Measurements from ENCODE around the gene PHACTR1. TPM values are rescaled to one million over a fixed set of nuclear protein-coding genes. Genes with fewer than 3 reads are reported as not detected.

The PHACTR1 gene
- total RNA-seq, 1 experiment from 2014 or later, result 0.05 TPM

- H3K4me1 ChIP-seq (ENCODE audit: control insufficient read depth, insufficient read depth, low read length), result no peaks in the 10 kb centered on the region
- no peaks in the 10 kb centered on the region for H3K9me3 ChIP-seq (ENCODE audit: control insufficient read depth, insufficient read depth, low read depth, low read length)
- in situ Hi-C loops (cut with HindIII; ENCODE audit: low pct_unique_long_range_greater_than_20kb, low sequenced_read_pairs), result no loop called here
- DNase-seq (ENCODE audit: low read depth, low spot score) (no peak), ATAC-seq (no peak)
- no peak overlapping the region for H3K27ac ChIP-seq (ENCODE audit: low read length)
- no peaks in the 10 kb centered on the region for H3K36me3 ChIP-seq (ENCODE audit: control insufficient read depth, insufficient read depth, low read length)
- intact Hi-C loops (cut with micrococcal nuclease; ENCODE audit: unreplicated experiment), result no loop called here
- BruUV-seq (replicated peaks), result no TSS peak
- ChIA-PET CTCF (no interaction called here), POLR2A (no interaction called here)
- H3K27me3 ChIP-seq (ENCODE audit: control insufficient read depth, insufficient read depth, low read length), result no peaks in the 10 kb centered on the region; the same call in 1 of the 2 replicates
- H3K4me3 ChIP-seq (ENCODE audit: low read depth in 2 of 2, low read length in 2 of 2), result no peak overlapping the region
- no peak for TF ChIP-seq POLR2AphosphoS5 (IDR thresholded peaks at IDR 0.05; ENCODE audit: low read depth, low read length)
- TF ChIP-seq, protein P1, sequence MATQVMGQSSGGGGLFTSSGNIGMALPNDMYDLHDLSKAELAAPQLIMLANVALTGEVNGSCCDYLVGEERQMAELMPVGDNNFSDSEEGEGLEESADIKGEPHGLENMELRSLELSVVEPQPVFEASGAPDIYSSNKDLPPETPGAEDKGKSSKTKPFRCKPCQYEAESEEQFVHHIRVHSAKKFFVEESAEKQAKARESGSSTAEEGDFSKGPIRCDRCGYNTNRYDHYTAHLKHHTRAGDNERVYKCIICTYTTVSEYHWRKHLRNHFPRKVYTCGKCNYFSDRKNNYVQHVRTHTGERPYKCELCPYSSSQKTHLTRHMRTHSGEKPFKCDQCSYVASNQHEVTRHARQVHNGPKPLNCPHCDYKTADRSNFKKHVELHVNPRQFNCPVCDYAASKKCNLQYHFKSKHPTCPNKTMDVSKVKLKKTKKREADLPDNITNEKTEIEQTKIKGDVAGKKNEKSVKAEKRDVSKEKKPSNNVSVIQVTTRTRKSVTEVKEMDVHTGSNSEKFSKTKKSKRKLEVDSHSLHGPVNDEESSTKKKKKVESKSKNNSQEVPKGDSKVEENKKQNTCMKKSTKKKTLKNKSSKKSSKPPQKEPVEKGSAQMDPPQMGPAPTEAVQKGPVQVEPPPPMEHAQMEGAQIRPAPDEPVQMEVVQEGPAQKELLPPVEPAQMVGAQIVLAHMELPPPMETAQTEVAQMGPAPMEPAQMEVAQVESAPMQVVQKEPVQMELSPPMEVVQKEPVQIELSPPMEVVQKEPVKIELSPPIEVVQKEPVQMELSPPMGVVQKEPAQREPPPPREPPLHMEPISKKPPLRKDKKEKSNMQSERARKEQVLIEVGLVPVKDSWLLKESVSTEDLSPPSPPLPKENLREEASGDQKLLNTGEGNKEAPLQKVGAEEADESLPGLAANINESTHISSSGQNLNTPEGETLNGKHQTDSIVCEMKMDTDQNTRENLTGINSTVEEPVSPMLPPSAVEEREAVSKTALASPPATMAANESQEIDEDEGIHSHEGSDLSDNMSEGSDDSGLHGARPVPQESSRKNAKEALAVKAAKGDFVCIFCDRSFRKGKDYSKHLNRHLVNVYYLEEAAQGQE (IDR thresholded peaks at IDR 0.05; ENCODE audit: insufficient read depth in 1 of 2, low read depth in 2 of 2, low read length in 1 of 2), result no peak
- no peak for TF ChIP-seq TCF7L2 (IDR thresholded peaks at IDR 0.05; ENCODE audit: low read depth, low read length)
- TF ChIP-seq SIN3A (IDR thresholded peaks at IDR 0.05; ENCODE audit: borderline replicate concordance, insufficient read depth, low read depth, low read length), result no peak
- TF ChIP-seq, protein P2, sequence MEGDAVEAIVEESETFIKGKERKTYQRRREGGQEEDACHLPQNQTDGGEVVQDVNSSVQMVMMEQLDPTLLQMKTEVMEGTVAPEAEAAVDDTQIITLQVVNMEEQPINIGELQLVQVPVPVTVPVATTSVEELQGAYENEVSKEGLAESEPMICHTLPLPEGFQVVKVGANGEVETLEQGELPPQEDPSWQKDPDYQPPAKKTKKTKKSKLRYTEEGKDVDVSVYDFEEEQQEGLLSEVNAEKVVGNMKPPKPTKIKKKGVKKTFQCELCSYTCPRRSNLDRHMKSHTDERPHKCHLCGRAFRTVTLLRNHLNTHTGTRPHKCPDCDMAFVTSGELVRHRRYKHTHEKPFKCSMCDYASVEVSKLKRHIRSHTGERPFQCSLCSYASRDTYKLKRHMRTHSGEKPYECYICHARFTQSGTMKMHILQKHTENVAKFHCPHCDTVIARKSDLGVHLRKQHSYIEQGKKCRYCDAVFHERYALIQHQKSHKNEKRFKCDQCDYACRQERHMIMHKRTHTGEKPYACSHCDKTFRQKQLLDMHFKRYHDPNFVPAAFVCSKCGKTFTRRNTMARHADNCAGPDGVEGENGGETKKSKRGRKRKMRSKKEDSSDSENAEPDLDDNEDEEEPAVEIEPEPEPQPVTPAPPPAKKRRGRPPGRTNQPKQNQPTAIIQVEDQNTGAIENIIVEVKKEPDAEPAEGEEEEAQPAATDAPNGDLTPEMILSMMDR (IDR thresholded peaks at IDR 0.05), result no peak
These were observed 234.4 kb downstream of the PHACTR1 start for GRCh38 chr6:12950976-12951375.

- no TSS peak for BruUV-seq (replicated peaks)
- Histone ChIP-seq H3K4me3 (ENCODE audit: low read depth in 2 of 2, low read length in 2 of 2) (no peak overlapping the region), H3K27ac (ENCODE audit: low read length) (no peak overlapping the region), H3K36me3 (ENCODE audit: control insufficient read depth, insufficient read depth, low read length) (no peaks in the 10 kb centered on the region), H3K27me3 (ENCODE audit: control insufficient read depth, insufficient read depth, low read length) (peaks cover 3% of the 10 kb centered on the region; the same call in 1 of the 2 replicates), H3K9me3 (ENCODE audit: control insufficient read depth, insufficient read depth, low read depth, low read length) (no peaks in the 10 kb centered on the region), H3K4me1 (ENCODE audit: control insufficient read depth, insufficient read depth, low read length) (no peaks in the 10 kb centered on the region)
- DNase-seq (ENCODE audit: low read depth, low spot score), result no peak
- intact Hi-C loops (cut with micrococcal nuclease; ENCODE audit: unreplicated experiment) (no loop called here), in situ Hi-C loops (cut with HindIII; ENCODE audit: low pct_unique_long_range_greater_than_20kb, low sequenced_read_pairs) (no loop called here)
- TF ChIP-seq, protein P2 (IDR thresholded peaks at IDR 0.05), result no peak
- no peak for TF ChIP-seq SIN3A (IDR thresholded peaks at IDR 0.05; ENCODE audit: borderline replicate concordance, insufficient read depth, low read depth, low read length)
- TF ChIP-seq TCF7L2 (IDR thresholded peaks at IDR 0.05; ENCODE audit: low read depth, low read length), result no peak
- TF ChIP-seq, protein P1 (IDR thresholded peaks at IDR 0.05; ENCODE audit: insufficient read depth in 1 of 2, low read depth in 2 of 2, low read length in 1 of 2), result no peak
- no peak for TF ChIP-seq POLR2AphosphoS5 (IDR thresholded peaks at IDR 0.05; ENCODE audit: low read depth, low read length)
- ChIA-PET POLR2A (no interaction called here), CTCF (no interaction called here)
- ATAC-seq, result no peak
These were observed 234.8 kb downstream of the PHACTR1 start for GRCh38 chr6:12951415-12951814.
